ENCODE results near the gene GNG12.

Gene GNG12

DNA sequence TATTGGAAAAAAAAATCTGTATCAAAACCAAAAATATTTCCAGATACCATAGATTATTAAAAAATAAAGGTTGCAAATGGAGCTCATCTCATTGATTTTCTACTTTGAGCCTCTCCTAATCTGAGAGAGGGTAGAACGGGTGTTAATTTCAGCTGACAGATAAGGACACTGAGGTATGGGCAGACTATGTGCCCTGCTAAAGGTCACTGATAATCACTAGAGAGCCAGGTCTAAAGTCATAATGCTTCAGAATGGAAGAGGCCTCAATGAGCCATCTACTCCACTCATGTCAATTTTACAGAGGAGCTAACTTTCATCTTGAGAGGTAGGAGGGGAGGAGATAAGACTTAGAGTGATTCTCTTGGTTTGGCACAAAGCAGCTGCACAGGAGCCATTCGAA, 21.0 kb downstream of the GNG12 start:
- no peak for DNase-seq

DNA sequence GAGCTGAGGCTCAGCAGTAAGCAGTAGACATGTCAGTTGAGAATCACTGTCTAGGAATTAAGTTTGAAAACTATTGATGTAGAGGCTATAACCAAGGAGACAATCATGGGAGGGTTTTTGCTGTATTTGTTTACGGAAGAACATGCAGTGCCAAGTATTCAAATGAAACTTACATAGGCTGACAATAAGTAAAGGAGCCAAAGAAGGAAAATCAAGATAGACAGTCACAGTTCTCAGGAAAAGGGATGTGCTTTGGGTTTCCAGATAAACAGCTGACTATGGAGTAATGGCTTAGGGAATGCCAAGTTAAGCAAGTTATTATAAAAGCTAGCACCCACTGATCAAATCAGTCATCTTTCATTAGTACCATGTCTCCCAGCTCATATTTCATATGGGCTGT, 21.5 kb downstream of the GNG12 start:
- DNase-seq = no peak

DNA sequence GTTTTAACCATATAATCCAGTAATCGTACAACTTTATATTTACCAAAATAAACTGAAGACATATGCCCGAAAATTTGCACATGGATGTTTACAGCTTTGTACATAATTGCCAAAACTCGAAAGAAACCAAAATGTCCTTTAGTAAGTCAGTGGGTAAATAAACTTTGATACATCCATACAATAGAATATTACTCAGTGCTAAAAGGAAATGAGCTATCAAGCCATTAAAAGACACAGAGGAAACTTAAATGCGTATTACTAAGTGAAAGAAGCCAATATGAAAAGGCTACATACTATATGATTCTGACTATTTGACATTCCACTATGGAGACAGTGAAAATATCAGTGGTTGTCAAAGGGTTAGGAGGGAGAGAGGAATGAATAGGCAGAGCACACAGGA, 23.4 kb downstream of the GNG12 start:
- DNase-seq = no peak

DNA sequence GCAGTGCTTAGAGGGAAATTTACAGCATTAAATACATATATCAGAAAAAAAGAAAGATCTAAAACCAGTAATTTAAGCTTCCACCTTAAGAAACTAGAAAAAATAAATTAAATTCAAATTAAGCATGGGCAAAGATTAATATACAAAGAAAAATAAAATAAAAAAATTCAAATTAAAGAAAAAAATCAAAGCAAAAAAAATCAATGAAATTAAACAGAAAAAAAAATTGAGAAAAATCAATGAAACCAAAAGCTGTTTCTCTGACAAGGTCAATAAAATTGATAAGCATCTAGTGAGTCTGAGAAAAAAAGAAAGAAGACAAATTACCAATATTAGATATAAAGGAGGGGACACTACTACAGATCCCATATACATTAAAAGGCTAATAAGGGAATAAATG, 26.0 kb downstream of the GNG12 start:
- DNase-seq = no peak

DNA sequence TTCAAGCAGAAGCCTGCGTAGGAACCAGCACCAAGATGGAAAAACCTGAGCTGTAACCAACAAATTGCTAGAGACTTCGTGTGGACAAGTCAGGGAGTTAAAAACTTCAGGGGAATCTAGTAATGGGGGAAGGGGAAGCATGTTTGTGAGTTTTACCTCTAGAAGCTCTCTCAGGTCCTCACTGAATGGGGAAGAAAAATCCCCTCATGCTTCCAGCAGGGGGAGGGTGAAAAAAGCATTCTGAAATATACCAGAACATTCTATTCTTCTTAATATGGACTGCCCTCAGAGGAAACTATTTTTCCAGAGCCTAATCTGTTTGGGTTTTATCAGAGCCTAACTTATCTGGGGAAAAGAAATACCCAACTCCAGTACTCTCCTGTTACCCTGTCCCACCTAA, 28.6 kb downstream of the GNG12 start:
- no peak for DNase-seq

DNA sequence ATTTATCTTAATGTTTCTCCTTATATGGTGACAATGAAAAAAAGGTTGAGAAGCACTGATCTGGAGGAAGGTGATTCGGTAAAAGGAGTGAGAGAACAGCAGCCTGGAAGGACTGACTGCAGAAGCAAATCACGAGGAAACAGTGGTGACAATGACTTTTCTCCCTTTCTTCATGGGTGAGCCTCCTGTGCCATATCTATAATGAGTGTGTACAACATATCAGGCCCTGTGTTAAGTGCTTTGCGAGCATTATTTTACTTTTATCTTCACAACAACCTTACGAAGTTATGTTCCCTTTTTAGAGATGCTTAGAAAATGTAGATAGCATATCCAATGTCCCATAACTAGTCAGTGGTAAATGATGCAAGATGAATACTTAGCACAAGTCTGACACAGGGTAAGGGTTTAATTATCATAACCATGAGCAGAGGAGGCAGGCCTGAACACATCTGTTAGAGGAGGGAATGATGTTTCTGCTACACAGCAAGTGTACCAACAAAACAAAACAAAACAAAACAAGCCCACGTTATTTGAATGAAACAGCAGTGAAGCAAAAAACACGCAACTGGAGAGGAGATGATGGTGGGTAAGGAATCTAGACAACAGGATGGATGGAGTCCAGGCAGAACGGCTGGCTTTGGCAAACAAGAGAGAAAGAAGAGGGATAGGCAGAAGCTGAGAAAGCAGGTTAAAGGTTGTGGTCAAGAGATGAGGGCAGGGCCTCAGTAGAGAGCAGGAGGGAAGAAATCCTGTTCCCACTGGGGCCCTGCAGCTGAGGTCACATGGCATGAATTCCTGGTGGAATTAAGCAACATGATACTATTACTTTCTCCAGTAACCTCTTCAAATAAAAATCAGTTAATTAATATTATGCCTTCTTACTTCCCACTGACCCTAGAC, 29.6 kb downstream of the GNG12 start:
- DNase-seq = no peak

DNA sequence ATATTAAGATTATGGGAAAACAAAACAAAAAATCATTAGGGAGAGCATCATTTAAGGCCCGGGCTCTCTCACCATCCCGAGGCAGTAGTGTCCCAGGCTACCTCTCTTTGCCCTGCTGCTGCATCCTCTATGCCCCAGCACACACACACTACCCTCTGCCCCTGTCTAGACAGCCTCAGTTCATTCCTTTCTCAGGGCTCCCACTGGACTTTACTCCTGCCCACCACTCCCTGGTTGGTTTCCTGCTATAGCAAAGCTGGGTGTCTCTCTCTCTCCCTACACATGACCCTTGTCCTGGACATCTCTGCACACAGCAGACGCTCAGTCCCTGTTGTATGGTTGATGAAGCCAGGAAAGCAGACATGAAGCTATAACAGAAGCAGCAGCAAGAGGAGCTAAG, 30.7 kb downstream of the GNG12 start:
- no peak for DNase-seq

DNA sequence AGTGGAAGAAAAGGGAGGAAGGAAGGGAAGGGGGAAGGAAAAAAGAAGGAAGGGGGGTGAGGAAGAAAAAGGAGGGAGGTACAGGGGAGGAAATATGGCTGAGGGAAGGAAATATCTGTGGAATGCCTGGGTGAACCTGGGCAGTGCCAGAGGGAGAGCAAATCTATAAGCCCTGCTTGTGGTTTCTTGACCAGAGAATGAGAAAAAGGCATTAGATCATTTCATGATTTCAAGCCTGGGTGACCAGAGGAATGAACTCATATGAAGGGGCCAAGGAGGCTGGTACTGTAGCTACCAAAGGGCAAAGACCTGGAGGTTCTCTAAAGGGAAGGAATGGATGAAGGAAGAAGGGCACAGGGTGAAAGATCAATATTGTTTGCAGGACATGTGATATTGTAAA, 31.4 kb downstream of the GNG12 start:
- no peak for DNase-seq

DNA sequence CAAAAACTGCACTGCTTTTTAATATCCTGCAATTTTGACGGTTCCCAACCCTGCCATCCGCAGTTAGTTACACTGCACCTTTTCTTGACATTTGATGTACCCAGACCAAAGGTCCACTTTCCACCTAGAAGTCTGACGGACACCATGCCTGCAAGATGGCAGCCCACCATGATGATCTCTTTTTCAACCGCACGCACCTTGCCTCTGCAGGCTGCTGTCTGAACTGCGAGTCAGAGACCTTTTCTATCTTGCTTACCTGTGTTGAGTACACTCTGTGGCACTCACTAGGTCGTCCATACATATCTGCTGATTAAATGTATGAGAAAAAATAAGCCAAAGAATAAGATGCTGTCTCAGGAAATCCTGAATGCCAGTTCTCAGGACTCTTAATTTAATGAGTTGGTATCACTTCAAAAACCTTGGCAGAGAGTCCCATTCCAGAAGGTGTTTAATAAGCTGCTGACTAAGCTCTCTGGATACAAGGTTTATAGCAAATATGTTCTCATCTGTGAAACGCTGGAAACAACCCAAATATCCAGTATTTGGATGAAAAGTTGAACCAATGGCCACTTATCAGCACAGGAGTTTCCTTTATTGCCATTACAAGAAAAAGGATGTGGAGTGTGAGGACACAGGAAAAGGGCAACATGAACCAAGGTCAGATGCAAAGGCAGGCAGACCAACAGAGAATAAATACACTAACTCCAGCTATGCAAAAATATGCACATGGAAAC, 37.9 kb downstream of the GNG12 start:
- no peak for DNase-seq

DNA sequence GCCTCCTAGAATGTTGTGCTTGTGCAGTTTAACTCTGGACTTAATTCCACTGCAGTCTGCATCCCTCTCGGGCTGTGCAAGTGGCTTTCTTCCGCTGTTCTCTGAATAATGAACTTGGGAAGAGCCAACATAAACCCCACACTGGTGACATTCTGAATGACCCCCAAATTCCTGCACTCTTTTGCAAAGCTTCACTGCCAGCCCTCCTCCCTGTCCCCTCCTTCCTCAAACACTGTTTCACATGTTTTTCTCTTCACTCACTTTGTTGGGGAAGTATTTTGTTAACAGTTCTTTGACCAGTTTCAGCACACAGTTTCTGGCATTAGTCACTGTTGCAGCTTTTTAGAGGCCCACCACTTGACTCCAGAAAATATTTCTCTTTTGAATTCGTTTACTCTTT, 39.7 kb downstream of the GNG12 start:
- DNase-seq = no peak

DNA sequence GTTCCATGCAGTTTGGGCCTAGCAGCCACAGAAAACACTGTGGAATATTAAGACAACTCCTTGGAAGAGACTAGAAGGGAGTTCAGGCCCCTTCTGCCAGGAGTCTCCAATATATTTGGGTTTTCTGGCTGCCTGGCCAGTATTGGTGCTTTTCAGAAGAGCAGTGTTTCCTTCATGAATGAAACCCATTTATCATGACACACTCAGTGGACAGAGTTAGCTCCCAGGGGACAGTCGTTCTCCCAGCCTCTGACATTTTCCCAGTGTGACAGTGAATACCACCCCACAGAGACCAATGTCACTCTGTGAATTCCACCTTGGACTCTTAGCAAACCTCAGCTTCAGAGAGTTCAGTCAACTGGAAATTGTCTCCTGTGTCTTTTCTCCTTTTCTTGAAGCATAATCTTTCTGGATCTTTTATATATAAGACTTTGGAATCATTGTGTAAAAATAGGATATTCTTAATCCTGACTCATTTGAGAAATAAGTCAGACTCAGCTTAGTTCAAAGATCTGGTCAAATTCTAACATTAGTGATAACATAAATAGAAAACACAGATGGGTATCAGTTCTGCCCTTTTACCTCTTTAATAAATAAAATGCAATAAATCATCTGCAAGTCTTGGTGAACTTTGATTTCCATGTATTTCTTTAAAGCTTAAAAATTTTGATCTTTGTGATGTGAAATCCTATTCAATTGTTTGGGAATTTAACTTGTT, 40.4 kb downstream of the GNG12 start:
- DNase-seq = no peak

DNA sequence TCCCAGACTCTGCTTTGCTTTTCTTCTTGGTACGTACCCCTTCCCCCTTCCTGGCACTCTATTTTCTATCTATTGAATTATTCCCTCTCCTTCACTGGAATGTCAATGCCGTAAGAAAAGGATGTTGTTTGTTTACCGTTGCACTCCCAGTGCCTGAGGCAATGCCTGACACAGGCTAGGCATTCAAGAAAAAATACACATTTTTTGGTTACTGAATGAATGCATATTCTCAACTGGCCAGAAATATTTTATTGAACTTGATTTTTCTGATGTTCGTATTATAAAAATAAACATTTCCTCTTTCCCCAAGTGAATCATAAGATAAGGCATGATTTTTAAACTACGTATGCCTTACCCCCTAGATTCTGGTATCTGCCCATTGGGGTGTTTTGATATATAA, 41.2 kb downstream of the GNG12 start:
- DNase-seq = no peak

DNA sequence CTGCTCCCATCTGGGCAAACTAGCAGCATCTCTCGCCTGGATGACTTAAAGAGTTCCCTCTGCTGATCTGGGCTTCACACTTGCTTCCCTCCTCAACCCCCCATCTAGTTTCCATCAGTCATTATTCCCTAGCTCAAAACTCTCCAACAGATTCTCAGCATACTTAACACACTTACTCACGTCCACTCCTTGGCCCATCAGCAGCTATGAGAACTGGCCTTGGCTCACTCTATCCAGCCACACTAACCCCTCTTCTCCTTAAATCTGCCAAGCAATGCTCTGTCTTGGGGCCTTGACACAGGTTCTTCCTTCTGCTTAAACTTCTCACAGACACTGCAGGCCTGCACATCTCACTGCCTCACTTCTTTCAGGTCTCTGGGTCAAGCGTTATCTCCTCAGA, 41.6 kb downstream of the GNG12 start:
- DNase-seq = no peak

DNA sequence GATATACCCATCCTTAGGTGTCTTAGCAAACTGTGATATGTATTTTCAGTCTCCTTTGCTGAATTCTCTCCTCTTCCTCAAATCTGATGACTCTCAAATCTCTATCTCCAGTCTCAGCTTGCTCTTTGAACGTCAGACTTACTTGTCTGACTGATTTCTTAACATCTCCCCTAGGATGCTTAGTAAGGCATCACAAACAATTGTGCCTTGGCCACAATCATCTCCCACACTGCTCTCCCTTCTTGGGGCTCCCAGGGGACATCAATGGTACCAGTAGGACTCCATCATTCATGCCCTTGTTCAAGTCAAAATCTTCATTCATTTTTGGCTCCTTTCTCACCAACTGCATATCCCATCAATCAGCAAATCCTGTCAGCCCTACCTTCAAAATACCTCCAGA, 42.0 kb downstream of the GNG12 start:
- no peak for DNase-seq

DNA sequence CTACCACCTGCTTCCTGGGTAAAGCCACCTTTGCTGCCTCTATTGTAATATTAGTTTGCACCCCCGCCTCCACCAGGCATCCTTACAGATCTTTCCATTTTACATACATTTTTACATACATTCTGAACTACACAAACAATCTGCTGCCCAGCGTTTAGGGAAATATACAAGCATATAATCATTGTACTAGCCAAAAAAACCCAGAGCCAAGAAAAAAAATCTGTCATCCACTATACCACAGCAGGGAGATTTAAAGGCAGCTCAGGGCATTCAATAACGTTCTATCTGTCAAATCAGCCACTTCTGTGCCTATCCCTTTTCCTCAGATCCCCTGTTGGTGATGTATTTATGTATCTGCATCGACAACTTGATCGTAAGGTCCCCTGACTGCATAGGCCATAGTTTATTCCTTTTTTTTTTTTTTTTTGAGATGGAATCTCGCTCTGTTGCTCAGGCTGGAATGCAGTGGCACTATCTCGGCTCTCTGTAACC, 43.0 kb downstream of the GNG12 start:
- no peak for DNase-seq

DNA sequence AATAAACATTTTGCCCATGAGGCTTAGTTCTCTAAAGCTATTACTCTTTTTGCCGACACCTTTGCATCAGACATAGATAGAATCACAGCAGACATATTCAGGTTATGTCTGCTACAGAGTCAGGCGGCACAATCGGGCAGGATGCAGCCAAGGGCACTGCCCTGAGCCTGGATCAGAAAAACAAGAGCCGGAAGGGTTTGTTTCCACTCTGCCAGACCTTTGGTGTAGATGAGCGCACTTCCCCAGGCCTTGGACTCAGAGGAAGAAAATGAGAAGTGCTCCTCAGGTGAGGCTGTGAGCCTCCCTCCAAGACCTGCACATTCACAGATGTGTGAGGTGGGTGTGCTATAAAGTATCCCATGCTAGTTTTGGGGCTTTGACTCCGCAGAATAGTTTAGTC, 43.7 kb downstream of the GNG12 start:
- no peak for DNase-seq

DNA sequence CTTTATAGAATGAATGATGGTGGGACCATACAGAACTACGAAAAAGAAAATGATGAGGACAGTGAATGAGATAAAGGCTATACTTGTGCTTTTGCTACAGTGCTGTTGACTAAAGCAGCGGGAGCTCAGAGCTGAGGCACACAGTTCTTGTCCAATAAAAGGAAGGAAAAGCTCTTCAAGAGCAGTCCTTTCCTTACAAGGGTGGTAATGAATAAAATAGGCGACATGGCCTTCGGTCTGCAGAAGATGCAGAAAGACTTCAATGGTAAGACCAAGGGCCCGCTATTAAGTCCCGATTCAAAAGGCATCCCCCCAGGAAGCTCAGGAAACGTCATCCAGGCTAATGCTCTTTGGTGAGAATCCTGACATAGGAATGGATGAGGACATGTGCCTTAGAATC, 44.4 kb downstream of the GNG12 start:
- DNase-seq = no peak

DNA sequence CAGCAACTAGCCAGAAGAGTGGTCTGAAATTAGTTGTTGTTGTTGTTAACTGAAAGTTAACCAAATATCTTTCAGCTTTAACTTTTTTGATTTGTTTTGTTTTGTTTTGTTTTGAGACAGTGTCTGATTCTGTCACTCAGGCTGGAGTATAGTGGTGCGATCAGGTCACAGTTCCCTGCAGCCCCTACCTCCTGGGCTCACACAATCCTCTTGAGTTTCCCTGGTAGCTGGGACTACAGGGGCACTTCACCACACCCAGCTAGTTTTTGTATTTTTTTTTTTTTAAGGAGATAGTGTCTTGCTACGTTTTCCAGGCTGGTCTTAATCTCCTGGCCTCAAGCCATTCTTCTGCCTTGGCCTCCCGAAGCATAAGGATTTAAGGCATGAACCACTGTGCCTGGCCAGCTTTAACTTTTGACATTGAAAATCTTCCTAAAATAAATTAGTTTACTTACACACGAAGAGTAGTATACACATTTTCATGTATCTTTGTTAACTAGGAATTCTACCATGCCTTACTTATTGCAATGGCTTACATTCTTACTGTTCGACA, 45.0 kb downstream of the GNG12 start:
- DNase-seq = no peak

DNA sequence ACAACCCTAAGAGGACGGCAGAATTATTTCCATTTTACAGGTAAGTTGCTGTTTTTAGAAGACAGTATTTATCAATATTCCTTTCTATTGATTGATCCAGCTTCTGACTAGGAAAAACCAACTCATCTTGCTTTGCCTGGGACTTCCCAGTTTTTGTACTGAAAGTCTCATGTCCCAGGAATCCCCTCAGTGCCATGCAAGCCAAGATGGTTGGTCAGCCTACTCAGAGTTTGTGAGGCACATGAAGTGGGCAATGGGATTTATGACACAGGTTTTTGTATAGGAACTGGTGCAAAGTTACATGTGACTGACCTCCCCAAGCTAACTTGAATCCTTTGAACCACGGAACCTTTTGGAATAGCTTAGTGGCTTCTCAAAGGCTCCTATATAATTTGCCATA, 45.5 kb downstream of the GNG12 start:
- no peak for DNase-seq

DNA sequence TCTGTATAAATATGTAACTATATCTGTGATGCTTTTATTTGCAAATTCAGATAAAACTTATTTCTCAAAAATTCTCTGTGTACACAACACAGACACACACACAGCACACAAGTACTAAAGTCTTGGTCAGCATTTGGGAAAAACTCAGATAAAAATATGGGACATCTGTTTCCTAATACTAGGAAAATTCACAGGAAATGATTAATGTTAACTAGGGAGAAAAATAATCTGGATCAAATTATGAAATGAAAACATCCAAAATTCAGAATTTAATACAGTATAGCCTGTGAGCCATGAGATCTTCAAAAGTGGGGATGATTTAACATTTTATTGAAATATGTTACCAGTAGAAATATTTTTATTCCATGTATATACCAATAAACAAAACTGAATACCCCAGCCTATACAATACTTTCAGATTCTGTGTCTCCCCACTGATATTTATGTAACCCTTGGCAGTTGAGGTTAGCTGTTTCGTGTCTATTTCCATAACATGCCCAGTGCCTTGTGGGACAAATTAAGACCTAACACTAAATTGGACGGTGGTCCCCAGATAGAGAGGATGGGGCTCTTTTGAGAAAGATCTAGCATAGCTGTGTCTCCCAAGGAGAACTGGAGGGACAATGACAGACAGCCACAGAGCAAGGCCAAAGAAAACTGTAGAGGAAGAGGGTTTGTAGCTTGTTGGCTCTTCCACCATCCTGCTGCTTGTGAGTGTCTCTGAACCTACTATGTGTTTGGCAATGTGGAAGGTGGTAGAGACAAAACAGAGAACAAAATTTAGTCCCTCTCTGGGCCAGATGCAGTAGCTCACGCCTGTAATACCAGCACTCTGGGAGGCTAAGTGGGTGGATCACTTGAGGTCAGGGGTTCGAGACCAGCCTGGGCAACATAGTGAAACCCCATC, 47.2 kb downstream of the GNG12 start:
- no peak for DNase-seq

DNA sequence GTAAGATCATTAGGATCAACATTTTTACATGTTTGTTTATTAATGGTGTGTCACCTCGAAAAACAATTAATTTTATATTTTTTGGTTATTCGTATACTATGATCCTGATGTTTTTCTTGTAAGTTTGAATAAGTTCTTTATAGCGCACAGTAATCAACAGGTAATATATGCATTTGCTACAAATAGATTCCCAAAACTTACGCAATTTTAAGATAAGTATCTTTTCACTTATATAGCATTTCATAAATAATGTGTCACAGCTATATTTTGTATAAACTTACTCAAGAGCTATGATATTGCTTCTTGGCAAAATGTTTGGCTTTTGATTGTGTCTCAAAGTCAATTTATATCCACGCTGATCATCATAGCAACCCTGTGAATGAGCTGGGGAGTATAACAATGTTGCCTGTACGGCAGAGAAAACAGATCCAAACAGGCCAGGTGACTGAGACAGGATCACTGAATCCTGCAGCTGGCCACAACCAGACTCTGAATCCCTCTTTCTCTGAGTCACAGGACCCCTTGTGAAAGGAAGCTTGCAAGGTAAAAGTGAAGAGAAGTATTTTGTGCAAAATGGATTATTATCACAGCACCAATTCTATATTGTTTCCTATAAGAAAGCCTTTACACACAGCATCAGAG, 48.6 kb downstream of the GNG12 start:
- DNase-seq = no peak

DNA sequence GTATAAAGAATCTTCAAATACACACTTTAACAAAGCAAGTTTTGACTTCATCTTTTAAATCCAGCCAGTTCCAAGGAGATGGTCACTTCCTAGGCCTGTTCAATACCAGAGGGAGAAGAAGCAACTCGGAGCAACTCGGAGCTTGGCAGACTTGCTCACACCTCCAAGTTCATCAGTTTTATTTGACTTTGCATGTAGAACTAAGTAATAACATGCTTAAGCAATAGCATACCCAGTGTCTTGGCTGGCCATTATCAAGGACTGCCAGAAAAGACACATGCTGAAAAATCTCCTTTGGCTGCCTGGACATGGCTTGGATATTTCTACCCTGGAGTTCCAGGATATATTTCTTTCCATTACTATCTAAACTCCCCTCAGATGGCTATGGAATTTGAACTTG, 52.6 kb downstream of the GNG12 start:
- no peak for DNase-seq

All from NCI-H510A (cell line).